ENCODE results near the gene DLG3.

DLG3 gene

DNA sequence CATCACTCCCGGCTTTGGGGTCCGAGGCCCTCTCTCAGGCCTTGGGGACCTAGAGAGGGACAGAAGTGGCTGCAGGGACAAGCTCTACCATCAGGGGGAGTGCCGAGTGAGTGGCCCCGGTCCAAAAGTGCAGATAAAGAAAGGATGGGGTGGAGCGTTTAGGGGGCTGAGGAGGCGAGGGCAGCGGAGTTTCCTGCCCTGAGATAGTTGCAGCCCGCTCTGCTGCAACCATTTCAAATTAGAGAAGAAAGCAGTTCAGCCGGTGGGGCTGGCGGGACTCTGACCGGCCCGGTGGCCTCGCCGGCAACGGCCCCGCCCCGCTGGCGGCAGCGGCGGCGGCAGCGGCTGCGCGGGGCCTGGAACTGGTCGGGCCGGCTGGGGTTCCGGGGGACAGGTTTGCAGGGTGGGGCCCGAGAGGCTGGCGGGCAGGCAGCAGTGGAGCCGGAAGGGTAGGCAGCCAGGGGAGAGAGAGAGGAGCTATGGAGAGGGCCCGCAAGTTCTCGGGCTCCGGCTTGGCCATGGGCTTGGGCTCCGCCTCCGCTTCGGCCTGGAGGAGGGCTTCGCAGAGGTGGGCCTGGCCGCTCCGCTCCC lies 7.6 kb downstream of the DLG3 start:
- Mint-ChIP-seq H3K27me3 (no peaks in the 10 kb centered on the region), H3K9me3 (no peaks in the 10 kb centered on the region), H3K27ac (peak overlapping the region; percentile 94 to 96), H3K4me3 (peak overlapping the region; percentile 92 to 97), H3K4me1 (peaks cover 49% of the 10 kb centered on the region)
- peak; percentile 68 to 70 for DNase-seq
- ATAC-seq, result peak; percentile 62

DNA sequence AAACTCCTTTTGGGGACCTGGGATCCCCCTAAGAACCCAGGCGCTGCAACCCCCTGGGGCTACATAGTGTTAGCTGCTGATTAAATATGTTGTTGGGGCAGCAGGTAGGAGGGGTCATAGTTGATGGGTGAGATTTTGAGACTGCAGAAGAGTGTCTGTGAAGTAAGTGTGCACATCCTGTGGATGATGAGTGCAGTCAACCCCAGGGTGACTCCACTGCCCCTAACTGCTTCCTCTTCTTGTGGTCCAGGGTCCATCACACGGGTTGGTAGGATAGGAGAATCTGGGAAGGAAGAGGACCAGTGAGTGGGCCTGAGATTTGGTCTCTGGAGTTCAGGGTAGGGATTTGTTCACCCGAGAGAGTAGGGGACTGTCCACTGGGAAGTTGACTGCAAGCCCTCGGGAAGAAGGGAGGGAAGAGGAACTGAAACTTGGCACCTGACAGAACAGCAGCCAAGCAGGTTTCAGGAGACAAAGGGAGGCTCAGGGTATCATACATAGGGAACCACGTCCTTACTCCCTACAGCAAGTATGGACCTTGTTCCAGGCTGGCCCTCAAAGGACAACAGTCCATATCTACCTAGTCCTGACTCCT lies 8.5 kb downstream of the DLG3 start:
- no peaks in the 10 kb centered on the region for H3K27me3 Mint-ChIP-seq

DNA sequence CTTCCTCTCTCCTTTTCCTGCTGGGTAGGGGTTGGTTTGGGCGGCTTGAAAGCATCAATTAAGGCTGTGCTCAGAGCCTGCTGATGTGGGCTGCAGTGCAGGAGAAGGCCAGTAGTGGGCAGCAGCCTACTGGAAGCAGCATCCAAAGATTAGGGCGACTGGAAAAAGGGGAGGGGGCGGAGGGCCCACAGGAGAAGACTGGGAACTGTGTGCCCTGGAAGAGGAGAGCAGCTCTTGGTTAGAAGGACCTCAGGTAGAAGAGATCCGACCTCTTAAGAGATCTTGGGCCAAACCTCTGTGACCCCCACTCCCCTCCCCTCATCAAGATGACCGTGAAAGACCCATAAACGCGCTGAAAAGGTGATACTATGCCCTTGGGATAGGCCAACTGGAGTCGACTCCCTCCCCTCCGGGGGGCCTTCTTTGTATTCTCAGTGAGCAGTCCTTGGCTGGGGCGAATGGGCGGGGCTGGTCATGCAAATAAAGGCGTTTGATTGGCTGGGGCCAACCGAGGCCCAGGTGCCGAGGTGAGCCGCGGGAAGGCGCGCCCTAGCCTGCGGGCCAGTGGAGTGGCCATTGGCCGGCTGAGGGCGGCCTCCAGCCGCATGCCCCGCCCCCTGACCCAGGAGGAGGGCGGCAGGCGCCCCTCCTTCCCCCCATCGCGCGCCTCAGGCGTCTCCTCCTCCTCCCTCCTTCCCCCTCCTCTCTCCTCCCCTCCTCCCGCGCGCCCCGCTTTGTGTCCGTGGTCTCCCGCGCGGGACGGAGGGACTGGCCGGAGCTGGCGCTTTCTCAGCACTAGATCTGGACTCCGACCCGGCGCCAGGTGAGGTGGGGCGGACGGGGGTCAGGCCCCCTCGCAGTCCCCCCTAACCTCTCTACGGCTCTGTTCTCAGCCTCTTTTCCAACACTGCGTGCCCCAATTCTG lies 10.1 kb downstream of the DLG3 start:
- H3K4me3 Mint-ChIP-seq, result peak overlapping the region; percentile 87 to 93
- peaks cover 51% of the 10 kb centered on the region for H3K4me1 Mint-ChIP-seq

More for the DNA sequence above, 8.5 kb downstream of the DLG3 start:
- H3K4me1 Mint-ChIP-seq, result peaks cover 51% of the 10 kb centered on the region
- no peaks in the 10 kb centered on the region for H3K9me3 Mint-ChIP-seq
- DNase-seq (no peak), ATAC-seq (peak; percentile 14)
- peak overlapping the region; percentile 86 to 93 for H3K27ac Mint-ChIP-seq
- peak overlapping the region; percentile 92 to 97 for H3K4me3 Mint-ChIP-seq

DNA sequence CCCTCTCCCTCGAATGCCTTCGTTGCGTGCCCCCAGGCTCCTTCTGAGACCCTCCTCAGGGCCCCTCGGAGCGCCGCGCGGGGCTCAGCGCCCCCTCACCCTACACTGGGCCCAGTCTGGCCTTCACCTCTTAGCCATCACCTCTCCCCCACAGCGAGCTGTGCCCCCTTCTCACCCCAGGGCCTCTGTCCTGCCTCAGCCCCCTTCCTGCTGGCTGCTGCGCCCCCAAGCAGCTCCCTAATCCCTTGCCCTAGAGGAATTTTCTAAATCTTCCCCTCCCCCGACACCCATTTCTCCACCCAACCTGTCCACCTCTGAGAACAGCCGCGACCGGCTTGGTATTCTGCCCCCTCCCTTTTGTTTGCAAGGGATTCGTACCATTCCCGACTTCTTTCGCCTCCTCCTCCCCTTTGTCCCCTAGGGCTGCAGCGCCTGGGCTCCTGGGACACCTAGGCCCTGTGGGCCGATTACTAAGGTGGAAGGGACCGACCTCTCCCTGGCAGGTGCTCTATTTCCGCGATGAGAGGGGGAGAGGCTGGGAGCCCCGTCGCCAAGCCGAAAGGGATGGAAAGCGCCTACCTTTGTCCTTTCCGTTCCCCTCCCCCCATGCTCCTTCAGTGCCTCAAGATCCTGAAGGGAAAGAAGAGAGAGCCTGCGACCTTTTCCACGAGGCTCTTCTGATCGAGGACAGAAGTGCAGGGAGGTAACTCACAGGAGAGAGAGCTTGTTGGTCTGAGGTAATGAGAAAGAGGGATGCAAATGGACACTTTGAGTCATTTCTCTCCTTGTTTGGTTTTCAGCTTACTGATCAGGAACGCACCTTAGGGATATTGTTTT lies 10.9 kb downstream of the DLG3 start:
- Mint-ChIP-seq H3K9me3 (no peaks in the 10 kb centered on the region), H3K27me3 (no peaks in the 10 kb centered on the region), H3K27ac (peak overlapping the region; percentile 95 to 98), H3K4me3 (peak overlapping the region; percentile 87 to 93), H3K4me1 (peaks cover 55% of the 10 kb centered on the region)
- DNase-seq (no peak), ATAC-seq (peak; percentile 7)

More for the DNA sequence above, 10.1 kb downstream of the DLG3 start:
- ATAC-seq (peak; percentile 77), DNase-seq (peak; percentile 72 to 85)
- Mint-ChIP-seq H3K27ac (peak overlapping the region; percentile 95 to 98), H3K9me3 (no peaks in the 10 kb centered on the region), H3K27me3 (no peaks in the 10 kb centered on the region)

DNA sequence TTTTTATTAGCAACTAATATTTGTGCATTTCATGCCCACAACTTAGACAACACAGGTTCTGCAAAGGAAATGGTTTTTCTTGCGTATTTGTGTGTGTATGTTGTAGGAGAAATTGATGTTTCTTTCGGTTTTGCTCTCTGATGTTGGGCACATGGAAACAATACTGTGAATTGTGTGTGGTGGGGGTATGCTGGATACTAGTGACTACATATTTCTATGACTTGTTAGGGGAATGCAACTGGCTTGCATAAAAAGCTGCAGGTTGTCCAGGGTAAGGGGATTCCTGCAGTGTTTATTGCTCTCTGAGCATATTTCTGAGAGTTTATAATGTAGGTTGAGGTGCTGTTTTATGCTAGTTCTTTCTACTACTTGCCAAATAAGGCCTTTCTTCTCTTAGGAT lies 11.6 kb downstream of the DLG3 start:
- Mint-ChIP-seq H3K27ac (peak overlapping the region in 1 of 2 donors; percentile 95), H3K4me3 (peak overlapping the region; percentile 87 to 93), H3K27me3 (no peaks in the 10 kb centered on the region), H3K9me3 (no peaks in the 10 kb centered on the region), H3K4me1 (peaks cover 55% of the 10 kb centered on the region)
- DNase-seq (peak in 1 of 2 donors; percentile 34), ATAC-seq (peak; percentile 39)

DNA sequence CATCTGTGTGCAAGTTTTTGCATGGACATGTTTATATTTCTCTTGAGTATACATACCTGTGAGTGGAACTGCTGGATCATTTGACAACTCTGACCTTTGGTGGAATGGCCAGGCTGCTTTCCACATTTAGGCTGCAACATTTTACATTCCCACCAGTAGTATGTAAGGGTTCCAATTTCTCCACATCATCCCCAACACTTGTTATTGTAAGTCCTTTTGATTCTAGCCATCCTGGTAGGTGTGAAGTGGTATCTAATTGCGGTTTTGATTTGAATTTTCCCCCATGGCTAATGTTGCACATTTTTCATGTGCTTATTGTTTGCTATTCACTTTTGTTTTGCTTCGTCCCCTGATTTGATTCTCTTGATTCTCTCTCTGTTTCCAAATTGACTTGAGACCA lies 16.4 kb downstream of the DLG3 start:
- Mint-ChIP-seq H3K4me3 (no peak overlapping the region), H3K9me3 (no peaks in the 10 kb centered on the region), H3K27me3 (no peaks in the 10 kb centered on the region), H3K27ac (no peak overlapping the region), H3K4me1 (peaks cover 24% of the 10 kb centered on the region)
- no peak for ATAC-seq
- DNase-seq, result no peak

DNA sequence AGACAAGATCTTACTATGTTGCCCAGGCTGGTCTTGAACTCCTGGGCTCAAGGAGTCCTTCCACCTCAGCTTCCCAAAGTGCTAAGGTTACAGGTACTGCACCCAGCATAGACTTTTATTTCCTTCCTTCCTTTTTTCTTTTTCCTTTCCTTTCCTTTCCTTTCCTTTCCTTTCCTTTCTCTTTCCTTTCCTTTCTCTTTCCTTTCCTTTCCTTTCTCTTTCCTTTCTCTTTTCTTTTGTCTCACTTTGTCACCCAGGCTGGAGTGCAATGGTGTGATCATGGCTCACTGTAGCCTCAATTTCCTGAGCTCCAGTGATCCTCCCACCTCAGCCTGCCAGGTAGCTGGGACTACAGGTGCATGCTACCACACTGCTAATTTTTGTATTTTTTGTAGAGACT lies 19.4 kb downstream of the DLG3 start:
- Mint-ChIP-seq H3K27me3 (no peaks in the 10 kb centered on the region), H3K4me3 (no peak overlapping the region), H3K27ac (no peak overlapping the region), H3K9me3 (no peaks in the 10 kb centered on the region), H3K4me1 (peaks cover 11% of the 10 kb centered on the region)
- ATAC-seq, result no peak
- no peak for DNase-seq

DNA sequence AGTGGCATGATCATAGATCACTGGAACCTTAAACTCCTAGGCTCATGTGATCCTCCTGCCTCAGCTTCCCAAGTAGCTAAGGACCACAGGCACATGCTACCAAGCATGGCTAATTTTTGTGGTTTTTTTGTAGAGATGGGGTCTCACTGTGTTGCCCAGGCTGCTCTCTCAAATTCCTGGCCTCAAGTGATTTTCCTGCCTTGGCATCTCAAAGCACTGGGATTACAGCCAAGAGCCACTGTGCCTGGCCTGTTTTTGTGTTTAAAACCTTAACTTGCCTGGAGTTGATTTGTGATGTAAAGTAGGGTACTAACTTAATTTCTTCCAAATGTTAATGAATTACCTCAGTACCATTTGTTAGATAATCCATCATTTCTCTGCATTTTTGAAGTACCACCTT lies 22.3 kb downstream of the DLG3 start:
- no peak overlapping the region for H3K4me3 Mint-ChIP-seq
- no peak for ATAC-seq
- H3K4me1 Mint-ChIP-seq, result peaks cover 17% of the 10 kb centered on the region
- no peak for DNase-seq
- H3K27me3 Mint-ChIP-seq, result no peaks in the 10 kb centered on the region
- H3K9me3 Mint-ChIP-seq, result no peaks in the 10 kb centered on the region
- no peak overlapping the region for H3K27ac Mint-ChIP-seq

DNA sequence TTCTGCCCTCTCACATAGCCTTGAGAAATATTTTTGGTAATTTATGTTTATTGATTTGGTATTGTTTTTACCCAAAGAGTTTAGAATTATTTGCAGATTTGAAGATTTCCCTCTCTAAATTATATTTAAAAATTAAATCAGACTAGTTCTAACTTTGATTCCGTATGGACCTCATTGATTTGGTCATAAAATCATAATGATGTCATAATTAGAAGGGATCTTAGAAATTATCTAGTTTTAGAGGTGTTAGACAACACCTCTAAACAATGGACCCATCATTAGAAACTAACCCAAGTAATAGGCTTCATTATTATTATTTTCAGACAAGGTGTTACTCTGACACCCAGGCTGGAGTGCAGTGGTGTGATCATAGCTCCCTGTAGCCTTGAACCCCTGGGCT lies 24.1 kb downstream of the DLG3 start:
- Mint-ChIP-seq H3K9me3 (no peaks in the 10 kb centered on the region), H3K4me1 (peaks cover 17% of the 10 kb centered on the region)
- ATAC-seq, result no peak

DNA sequence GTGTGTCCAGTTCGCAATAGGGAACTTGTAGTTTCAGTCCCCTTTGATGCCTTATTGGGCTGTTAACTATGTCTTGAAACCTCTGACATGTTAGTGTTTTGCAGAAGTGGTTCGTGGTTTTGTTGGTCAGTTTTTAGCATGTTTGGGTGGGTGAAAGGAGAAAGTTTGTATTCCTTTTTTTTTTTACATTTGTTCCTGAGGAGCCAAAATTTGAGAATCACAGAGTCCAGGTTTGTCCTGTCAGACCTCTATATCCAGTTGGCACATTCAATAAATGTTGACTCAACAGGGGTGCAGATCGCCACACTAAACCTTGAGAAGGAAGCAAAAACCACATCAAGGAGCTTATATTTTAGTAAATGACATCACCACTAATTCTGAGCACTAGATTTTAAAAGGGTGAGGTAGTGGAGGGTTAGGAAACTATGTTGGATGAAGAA lies 26.2 kb downstream of the DLG3 start:
- ATAC-seq (peak; percentile 75), DNase-seq (no peak)
- Mint-ChIP-seq H3K4me1 (peaks cover 17% of the 10 kb centered on the region), H3K27ac (no peak overlapping the region), H3K4me3 (no peak overlapping the region), H3K9me3 (no peaks in the 10 kb centered on the region), H3K27me3 (no peaks in the 10 kb centered on the region)

More for the DNA sequence above, 24.1 kb downstream of the DLG3 start:
- Mint-ChIP-seq H3K27me3 (no peaks in the 10 kb centered on the region), H3K4me3 (no peak overlapping the region), H3K27ac (no peak overlapping the region)
- DNase-seq, result no peak

DNA sequence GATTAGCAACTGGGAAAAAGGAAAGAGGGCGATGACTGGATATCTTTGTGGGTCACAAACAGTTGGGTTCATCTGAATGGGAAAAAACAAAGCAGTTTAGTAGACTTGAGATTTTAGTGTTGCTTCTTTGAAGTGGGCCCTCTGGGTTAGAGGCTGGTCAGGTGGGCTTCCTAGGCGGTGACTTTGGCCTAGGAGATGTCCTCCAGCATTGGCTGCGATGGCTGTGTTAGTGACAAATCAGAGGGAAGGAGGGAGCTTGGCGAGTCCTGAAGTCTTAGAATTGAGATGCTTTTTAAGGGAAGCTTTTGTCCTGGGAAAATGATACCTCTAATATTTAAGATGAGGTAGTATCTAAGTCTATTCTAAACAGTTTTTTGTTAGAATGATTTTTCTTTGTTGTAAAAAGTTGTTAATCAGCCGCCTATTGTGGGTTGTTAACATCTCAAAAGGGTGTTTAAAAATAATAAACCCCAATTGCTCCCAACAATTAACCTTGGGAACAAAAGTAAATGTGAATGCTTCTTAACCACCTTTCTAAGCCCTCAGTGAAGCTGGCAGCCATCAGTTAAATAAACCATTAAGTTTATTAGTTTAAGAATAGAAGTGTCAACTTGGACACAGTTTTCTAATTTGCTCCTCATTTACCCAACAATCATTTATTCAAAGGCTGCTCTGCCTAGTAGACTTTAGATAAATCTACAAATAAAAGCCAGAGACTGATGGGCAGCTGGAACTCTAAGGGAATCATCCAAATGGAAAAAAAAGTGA lies 31.7 kb downstream of the DLG3 start:
- peaks cover 7% of the 10 kb centered on the region for H3K4me1 Mint-ChIP-seq

DNA sequence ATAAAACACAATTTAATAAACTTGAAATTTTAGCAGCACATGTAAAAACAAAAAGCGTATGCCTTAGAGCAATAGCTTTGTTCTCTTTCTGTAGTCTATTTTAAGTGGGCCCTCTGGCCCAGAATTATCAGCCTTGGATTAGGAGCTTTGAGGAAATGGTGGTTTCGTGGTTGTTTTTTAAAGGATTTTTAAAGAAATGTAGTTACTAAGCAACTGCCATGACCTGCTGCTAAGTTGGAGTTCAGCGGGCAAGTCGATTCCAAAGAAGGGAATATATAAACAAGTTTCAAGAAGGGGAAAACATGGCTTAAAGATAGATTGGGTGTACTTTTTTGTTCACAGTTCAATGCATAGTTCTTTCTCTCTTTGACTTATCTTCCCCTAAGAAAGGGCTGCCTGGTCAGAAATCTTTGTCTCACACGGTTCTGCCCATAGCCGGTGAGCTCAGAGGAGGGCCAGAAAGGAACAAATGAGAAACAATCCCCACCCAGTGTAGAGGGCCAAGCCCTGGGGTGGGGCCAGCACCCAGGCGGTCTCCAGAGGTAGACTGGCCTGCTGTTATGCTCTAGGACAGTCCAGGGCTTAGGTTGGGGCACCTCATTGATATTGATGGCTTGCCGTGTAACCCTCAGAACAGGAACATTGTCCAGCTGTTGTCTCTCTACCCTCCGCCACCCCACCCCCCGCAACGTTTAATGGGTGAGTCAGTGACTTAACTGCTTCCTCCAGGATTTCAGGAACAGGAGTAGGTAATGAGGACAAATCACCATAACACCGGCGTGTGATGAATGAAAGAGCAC lies 32.5 kb downstream of the DLG3 start:
- DNase-seq (no peak), ATAC-seq (no peak)
- H3K9me3 Mint-ChIP-seq, result no peaks in the 10 kb centered on the region
- no peak overlapping the region for H3K27ac Mint-ChIP-seq
- H3K4me3 Mint-ChIP-seq, result no peak overlapping the region
- H3K4me1 Mint-ChIP-seq, result peaks cover 7% of the 10 kb centered on the region
- no peaks in the 10 kb centered on the region for H3K27me3 Mint-ChIP-seq

More for the DNA sequence above, 31.7 kb downstream of the DLG3 start:
- DNase-seq, result no peak
- no peak overlapping the region for H3K4me3 Mint-ChIP-seq
- ATAC-seq, result no peak
- H3K9me3 Mint-ChIP-seq, result no peaks in the 10 kb centered on the region
- no peak overlapping the region for H3K27ac Mint-ChIP-seq
- H3K27me3 Mint-ChIP-seq, result no peaks in the 10 kb centered on the region

DNA sequence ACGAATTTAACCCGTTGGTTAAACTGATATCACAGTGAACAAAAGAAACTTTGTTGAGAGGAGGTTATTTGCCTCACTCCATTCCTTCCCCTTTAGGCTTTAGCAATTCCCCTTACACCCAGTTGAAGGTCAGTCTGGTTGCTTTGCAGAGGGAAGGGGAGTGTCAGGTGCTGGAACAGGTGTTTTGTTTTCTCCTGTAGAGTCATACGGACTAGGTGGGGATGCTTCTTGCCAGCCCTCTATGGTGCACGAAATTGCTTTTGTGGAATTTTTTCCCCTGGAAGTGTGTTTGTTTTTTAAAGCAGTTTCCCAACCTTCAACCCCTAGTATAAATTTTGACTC lies 33.1 kb downstream of the DLG3 start:
- H3K27ac Mint-ChIP-seq, result no peak overlapping the region
- H3K9me3 Mint-ChIP-seq, result no peaks in the 10 kb centered on the region
- peaks cover 7% of the 10 kb centered on the region for H3K4me1 Mint-ChIP-seq
- no peak for DNase-seq
- H3K27me3 Mint-ChIP-seq, result no peaks in the 10 kb centered on the region
- no peak overlapping the region for H3K4me3 Mint-ChIP-seq
- ATAC-seq, result no peak

Measured in stimulated activated naive CD8-positive, alpha-beta T cell treated with anti-CD3 and anti-CD28 coated beads, Interleukin-15, amount 100 ng/mL, for 72 hours (primary cell).